ENCODE results near the gene WDR62. TPM values are rescaled to one million over a fixed set of nuclear protein-coding genes. Genes with fewer than 3 reads are reported as not detected.
"Not testable (repeated sequence)": the region's sequence is repeated elsewhere in the genome, so short reads cannot be mapped to it uniquely, and the experiment has no call there.

WDR62 gene
- total RNA-seq, 1 experiment from 2014 or later = 20.2 TPM

DNA sequence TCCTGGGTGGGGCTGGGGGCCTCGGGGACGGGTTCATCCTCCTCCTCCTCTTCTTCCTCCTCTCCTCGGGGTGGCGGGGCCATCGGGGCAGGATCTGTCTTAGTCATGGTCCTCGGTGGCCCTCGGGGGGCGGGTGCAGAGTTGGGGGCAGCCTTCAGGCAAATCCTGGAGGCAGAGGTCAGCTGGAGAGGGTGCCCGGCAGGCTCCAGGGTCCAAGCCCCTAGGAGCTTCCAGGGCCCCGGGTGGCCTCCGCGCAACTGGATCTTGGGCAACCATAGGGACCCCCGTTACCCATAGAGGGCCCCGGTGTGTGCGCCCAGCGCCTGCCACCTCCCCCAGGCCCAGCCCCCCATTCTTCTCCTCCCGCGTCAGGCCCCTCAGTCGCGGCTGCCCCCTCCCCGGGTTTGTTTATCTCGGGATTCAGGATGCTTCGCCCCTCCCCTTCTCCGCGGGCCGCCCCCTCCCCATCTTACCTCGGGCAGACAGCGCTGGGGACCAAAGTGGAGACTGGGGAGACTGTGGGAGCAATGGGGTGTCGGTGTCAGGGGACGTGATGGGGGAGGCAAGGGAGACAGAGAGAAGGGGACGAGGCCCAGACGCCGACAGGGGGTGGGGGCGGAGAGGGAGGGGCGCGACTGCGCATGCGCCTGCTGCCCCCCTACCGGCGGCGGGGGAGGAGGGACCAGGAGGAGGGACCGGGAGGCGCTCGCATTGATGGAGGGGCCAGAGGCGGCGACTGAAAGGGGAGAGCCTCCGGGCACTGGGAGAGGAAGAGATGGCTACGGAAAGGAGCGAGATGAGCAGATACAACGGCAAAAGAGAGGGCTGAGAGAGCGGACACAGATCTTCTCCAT is 22.2 kb upstream of the WDR62 start, which contains the start of gene CLIP3:
TSS of gene CLIP3 (minus strand) at position 623 of the 854 bp plus-strand sequence. CDS start at position 107, 516 bp downstream.
- DNase-seq (ENCODE audit: low read depth) = no peak

DNA sequence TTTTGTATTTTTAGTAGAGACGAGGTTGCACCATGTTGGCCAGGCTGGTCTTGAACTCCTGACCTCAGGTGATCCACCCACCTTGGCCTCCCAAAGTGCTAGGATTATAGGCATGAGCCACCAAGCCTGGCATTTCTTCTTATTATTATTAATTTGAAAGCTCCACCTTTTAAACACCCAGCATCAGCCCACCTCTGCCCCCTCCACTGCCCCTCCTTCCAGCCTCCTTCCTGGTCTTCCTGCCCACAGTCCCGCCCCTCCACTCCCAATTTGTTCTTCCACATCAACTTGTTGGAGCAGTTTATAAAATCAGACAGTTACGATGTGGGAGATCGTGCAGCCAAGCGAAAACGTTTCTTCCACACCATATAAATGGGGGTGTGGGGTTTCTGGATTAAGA is 14.2 kb upstream of the WDR62 start:
- DNase-seq (ENCODE audit: low read depth) = no peak

DNA sequence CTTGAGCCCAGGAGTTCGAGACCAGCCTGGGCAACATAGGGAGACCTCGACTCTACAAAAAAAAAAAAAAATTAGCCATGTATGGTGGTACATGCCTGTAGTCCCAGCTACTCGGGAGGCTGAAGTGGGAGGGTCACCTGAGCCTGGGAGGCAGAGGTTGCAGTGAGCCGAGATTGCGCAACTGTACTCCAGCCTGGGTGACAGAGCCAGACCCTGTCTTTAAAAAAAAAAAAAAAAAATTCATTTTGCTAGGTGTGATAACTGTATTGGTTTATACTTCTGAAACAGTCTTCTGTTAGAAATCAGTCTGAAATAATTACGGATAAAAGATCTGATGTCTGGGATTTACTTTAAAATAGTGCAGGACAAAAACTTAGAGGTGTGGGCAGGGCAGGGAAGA is 13.6 kb upstream of the WDR62 start:
- DNase-seq (ENCODE audit: low read depth) = not testable (repeated sequence)

DNA sequence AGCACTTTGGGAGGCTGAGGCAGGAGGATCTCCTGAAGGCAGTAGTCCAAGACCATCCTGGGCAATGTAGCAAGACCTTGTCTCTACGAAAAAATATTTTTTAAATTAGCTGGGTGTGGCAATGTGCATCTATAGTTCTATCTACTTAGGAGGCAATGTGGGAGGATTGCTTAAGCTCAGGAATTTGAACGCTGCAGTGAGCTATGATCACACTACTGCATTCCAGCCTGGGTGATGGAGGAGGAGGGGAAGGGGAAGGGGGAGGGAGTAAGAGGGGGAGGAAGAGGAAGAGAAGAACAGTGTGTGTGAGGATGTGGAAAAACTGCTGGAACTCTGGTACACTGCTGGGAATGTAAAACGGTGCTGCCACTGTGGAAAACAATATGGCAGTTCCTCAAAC is 12.9 kb upstream of the WDR62 start:
- no peak for DNase-seq (ENCODE audit: low read depth)

DNA sequence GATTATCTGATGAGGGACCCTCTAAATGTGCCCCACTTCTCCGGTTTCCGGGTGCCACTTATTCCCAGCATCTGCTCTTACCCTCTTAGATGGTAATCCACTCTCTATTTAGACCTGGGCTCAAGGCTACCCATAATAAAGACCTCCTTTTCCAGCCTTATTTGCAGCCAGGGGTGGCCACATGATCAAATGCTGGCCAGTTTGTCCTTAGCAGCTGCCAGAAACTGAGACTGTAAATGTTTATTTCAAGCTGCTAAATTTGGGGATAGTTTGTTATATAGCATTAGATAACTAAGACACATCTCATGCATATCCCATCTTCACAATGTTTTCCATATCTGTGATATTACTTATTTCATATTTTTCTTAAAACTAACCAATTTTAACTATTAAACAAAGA is 10.7 kb upstream of the WDR62 start:
- no peak for DNase-seq (ENCODE audit: low read depth)

DNA sequence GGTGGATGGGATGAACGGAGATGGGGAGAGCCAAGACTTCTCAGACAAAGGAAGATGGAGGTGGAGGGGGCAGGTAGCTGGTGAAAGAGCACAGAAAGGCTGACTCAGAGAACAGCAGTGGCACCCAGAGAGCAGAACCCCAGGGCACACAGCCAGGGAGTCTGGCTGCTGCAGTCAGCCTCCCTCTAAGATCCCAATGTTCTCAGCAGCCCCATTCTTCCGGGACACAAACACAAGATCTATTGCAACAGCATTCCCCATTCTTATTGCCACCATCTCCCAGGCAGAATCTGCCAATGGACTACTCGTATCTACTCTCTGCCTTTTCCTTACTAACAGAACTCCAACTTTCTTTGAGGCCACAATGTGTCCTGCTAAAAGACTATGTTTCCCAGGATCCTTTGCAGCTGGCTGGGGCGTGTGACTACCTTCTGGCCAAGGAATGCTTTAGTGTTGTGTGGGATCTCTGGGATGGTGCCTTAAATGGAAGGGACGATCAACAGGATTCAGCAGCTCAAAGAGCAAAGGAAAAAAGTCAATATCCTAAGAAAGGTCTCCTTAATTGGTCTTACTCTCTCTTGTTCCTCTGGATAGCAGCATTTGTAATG is 8.2 kb upstream of the WDR62 start:
- no peak for DNase-seq (ENCODE audit: low read depth)

DNA sequence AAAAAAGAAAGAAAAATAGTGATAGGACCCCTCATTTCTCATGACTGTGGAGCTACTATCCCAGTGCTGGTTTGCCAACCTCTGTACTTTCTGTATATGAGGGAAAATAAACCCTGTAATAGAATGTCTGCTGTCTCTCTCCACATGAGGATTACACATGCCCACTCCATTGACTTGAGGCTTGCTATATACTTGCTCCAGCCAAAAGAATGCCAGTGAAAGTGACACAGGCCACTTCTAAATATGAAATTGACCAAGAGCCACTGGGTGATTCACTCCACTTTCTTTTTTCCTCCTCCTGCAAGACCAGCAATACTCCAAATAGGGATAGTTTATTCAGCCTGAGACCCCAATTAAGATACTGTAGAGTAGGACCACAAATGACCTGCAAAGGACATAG is 6.9 kb upstream of the WDR62 start:
- DNase-seq (ENCODE audit: low read depth) = no peak

DNA sequence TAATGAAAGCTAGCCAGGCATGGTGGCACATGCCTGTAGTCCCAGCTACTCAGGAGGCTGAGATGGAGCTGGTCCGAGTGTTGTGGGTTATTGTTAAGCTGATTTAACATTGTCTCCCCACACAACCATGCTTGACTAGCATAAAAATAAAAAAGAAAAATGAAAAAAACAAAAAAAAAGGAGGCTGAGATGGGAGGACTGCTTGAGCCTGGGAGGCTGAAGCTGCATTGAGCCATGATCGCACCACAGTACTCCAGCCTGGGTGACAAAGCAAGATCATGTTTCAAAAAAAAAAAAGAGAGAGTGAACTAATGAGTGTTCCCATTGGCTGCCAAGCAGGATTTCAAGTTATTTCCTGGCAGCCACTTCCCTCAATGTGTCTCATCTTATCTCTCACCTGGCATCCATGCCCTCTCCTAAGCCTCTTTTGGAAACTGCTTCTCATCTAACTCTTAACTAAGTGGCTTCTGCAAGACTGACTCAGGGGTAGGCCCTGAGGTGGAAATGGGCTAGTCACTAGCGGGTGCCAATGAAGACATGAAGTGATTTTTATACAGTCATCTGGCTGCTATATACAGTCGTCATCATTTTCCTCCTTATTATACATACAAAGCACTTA is 5.5 kb upstream of the WDR62 start:
- no peak for DNase-seq (ENCODE audit: low read depth)

DNA sequence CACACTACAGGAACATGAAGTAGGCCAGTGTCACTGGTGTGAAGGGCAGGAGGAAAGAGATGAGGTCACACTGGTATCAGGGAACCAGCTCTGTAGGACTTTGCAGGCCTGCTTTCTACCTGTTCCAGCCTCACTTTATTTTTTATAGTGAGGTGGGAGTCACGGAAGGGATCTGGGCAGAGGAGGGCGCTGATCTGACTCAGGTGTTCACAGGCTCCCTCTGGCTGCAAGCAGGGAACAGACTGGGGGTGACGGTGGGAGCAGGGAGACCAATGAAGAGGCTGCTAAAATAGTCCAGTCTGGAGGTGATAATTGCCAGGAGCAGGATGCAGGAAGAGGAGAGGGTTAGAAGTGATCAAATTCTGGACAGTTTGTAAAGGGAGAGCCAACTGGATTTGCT is 3.5 kb upstream of the WDR62 start:
- no peak for DNase-seq (ENCODE audit: low read depth)

DNA sequence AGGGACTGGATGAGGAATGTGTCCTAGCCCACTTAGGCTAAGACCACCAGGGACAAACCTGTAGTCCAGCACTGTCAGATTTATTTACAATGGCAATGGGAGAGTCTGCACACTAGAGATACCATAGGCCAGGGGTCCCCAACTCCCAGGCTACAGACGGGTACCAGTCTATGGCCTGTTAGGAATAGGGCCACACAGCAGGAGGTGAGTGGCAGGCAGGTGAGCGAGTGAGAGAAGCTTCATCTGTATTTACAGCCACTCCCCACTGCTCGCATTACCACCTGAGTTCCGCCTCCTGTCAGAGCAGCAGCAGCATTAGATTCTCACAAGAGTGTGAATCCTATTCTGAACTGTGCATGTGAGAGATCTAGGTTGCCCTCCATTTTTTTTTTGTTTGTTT is 3.1 kb upstream of the WDR62 start:
- no peak for DNase-seq (ENCODE audit: low read depth)

DNA sequence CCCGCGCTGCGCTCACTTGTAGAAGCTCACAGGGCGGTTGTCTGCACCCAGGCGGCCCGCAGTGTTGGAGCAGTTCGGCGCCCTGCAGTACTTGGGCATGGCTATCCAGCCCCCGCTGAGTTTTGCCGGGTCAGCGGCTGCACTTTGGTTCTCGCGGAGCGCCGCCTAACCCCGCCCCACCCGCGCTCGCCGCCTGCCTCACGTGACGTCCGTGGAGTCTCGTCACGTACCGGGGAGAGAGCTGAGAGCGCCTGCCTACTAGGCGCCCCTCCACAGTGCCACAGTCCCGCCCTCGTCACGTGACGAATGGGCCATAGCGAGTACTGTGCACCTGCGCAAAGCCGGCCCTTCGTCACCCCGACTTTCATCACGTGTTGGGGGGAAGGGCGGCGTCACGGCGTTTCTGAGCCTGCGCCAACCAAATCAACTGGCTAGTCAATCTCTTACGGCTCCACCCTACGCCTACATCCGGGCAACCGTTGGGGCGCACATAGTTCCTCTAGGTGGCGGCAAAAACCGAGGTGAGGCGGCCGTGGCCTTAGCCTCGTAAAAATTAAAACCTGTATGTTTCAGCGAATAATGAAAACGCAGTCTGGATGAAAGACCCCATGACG is 471 bp upstream of the WDR62 start, which contains the start of gene THAP8:
TSS of gene THAP8 (minus strand) at position 167 of the 614 bp plus-strand sequence. CDS start at position 99, 68 bp downstream.
- peak; percentile 99 for DNase-seq (ENCODE audit: low read depth)

DNA sequence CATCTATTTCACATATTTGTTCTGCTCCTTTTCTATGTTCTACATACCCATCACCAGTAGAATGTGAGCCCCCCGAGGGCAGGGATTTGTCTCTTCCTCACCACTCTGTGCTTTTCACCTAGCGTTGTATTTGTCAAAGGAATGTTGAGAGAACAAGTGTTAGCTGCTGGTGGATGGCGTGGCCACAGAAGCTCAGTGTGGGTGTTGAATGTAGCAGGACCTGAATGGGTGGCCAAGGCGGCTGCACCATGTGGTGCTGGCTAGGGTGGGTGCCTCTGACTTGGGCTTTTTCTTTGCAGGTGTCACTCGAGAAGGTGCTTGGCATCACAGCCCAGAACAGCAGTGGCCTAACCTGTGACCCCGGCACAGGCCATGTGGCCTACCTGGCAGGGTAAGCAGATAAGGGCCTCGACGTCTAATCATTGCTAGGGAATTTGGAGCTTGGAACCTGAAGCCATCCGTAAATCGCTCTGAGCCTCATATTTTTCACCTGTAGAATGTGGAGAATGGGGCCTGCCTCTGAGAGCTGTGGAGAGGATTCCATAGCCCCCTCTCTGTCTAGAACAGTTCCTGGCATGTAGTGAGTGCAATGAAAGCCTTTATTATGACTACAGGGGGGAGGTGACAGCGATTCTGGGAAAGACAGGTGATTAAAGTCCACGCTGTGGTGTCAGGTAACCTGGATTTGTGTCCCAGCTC is 3.9 kb downstream of the WDR62 start:
- DNase-seq (ENCODE audit: low read depth) = no peak

DNA sequence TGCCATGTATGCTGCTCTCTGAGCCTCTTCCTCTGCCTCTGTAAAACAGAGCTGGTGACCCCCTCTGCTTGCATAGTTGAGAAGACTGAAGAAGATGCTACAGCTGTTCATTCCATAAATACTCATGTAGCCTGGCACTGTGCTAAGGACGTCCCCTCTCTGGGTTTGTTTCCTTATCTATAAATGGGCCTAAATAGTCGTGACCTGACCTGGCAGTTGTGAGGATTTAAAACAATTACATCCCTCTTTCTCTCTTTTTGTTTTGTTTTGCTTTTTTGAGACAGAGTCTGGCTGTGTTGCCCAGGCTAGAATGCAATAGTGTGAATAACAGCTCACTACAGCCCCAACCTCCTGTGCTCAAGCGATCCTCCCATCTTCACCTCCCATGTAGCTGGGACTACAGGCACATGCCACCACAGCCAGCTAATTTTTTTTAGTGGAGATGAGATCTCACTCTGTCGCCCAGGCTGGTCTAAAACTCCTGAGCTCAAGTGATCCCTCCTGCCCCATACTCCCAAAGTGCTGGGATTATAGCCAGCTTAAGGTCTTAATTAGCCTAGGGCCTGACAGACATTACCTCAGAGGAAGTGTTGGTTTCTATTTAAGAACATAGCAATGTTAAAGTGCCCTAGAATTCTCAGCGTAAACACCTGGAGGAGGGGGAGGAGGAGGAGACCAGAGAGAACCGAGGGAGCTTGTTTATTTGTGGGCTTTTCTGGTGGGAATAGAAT is 4.6 kb downstream of the WDR62 start:
- DNase-seq (ENCODE audit: low read depth) = no peak

DNA sequence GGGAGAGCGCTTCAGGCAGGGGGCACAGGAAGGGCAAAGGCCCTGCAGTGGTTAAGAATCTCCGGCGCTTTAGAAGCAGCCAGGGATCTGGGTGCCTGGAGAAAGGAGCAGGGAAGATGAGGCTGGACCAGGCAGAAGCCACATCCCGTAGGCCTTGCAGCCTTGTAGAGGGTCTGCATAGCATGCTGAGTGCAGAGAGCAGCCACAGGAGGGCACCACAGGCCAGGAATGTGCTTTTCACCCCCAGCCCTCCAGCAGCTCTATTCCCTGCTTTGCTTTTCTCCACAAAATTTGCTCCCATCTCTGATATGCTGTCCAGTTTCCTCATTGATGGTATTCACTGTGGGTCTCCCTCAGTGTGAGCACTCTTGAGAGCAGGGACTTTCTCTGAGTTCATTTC is 5.7 kb downstream of the WDR62 start:
- peak; percentile 41 for DNase-seq (ENCODE audit: low read depth)

DNA sequence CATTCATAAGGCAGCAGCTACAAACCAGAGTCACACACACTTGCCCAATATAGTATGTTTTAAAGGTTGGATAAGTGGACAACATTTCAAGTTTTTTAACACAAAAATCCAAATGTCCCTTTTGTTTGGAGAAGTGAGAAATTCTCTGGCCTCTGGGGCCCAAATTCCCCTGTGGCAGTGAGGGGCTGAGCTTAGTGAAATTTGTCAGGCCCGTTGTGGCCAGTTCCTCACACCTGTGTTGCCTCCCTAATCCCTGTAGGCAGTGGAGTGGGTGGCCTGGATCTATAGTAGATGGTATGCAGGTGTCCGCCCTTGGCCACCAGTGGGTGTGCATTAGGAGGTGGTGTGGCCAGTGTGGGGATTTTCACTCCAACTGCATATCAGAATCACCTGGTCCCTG is 6.7 kb downstream of the WDR62 start:
- DNase-seq (ENCODE audit: low read depth) = no peak

DNA sequence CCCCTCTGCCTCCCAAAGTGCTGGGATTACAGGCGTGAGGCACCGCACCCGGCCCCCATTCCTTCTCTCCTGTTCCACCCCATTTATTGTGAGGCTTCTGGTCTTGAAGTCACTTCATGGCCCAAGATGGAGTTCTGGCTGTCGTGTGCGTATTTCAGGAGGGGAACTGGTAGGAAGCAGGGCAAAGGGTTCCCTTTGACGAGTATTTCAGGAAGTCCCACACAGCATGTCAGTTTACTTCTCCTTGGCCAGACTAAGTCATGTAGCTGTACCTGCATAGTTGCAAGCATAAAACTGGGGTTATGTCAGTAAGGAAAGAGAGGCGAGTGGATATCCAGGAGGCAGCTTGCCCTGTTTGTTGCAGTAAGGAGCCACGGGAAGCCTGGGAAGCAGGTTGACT is 10.1 kb downstream of the WDR62 start:
- no peak for DNase-seq (ENCODE audit: low read depth)

DNA sequence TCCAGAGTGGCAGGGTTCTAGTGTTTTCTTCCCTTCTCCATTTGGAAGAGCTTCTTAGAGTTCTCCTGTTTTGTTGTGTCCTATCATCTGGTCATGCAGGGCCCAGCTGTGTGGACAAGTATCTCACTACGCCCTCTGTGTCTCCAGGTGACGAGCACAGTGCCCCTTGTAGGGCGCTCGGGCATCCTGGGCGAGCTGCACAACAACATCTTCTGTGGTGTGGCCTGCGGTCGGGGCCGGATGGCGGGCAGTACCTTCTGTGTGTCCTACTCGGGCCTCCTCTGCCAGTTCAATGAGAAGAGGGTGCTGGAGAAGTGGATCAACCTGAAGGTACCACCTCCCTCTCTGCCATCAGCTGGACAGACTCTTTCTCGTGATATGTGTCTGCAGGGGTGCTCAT is 13.0 kb downstream of the WDR62 start:
- no peak for DNase-seq (ENCODE audit: low read depth)

DNA sequence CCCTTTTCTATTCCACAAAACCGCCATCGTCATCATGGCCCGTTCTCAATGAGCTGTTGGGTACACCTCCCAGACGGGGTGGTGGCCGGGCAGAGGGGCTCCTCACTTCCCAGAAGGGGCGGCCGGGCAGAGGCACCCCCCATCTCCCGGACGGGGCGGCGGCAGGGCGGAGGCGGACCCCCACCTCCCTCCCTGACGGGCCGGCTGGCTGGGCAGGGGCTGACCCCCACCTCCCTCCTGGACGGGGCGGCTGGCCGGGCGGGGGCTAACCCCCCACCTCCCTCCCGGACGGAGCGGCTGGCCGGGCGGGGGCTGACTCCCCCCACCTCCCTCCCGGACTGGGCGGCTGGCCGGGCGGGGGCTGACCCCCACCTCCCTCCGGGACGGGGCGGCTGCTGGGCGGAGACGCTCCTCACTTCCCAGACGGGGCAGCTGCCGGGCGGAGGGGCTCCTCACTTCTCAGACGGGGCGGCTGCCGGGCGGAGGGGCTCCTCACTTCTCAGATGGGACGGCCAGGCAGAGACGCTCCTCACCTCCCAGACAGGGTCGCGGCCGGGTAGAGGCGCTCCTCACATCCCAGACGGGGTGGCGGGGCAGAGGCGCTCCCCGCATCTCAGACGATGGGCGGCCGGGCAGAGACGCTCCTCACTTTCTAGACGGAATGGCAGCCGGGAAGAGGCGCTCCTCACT is 14.3 kb downstream of the WDR62 start:
- not testable (repeated sequence) for DNase-seq (ENCODE audit: low read depth)

DNA sequence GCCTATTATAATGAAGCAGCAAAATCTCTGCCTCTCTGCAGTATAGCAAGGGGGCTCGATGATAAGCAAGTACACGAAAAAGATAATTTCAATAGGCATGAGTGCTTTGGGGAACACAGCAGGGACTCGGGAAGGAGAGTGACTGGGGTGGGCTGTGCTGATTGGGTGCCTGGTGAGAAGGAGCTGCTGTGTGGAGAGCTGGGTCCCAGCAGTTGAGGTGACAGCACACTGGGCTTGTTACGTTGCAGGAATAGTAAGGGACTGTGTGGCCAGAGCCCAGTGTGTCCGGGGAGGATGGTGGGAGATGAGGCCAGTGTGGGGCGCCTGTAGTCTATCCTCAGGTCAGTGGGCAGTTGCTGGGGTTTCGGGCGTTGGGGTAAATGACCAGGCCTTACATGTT is 17.4 kb downstream of the WDR62 start:
- no peak for DNase-seq (ENCODE audit: low read depth)
